HCT116 (cell line): ENCODE measurements around the gene TWIST1.

Source experiments
- CBX3 ChIP-seq: IDR thresholded peaks from 2 replicates; pipeline ENCODE4 v1.6.1; 2012; ENCODE audit warnings: low read depth
- CTCF ChIP-seq, 3 experiments: fragments of 200-600 bp in 1 of 3; sonication (generic) in 1 of 3; IDR thresholded peaks in 2 of 3; conservative IDR thresholded peaks in 1 of 3; 2 replicates each; pipeline ENCODE4 v1.5.1; 2012 to 2017; ENCODE audit warnings: low read depth in 2 of 3, low read length in 2 of 3, antibody characterized with exemption in 1 of 3, borderline replicate concordance in 1 of 3, control low read depth in 1 of 3, mild to moderate bottlenecking in 1 of 3, mixed read lengths in 1 of 3, mixed run types in 1 of 3, moderate library complexity in 1 of 3; ENCODE audit not compliant: insufficient read depth in 1 of 3
- ELF1 ChIP-seq: IDR thresholded peaks from 2 replicates; pipeline ENCODE4 v1.6.1; 2012; ENCODE audit warnings: low read depth, borderline replicate concordance
- EZH2phosphoT487 ChIP-seq: fragments of 200-600 bp; IDR thresholded peaks from 2 replicates; pipeline ENCODE4 v1.6.1; 2018; ENCODE audit warnings: antibody characterized with exemption, borderline replicate concordance
- MAX ChIP-seq: IDR thresholded peaks from 2 replicates; pipeline ENCODE4 v1.6.1; 2012
- POLR2AphosphoS5 ChIP-seq: IDR thresholded peaks from 2 replicates; pipeline ENCODE4 v1.6.1; 2011; ENCODE audit warnings: mild to moderate bottlenecking, low read depth, low read length, moderate library complexity
- RAD21 ChIP-seq: IDR thresholded peaks from 2 replicates; pipeline ENCODE4 v1.6.1; 2012; ENCODE audit warnings: low read depth, mild to moderate bottlenecking
- REST ChIP-seq: IDR thresholded peaks from 2 replicates; pipeline ENCODE4 v1.6.1; 2012; ENCODE audit warnings: low read depth
- SIN3A ChIP-seq: IDR thresholded peaks from 2 replicates; pipeline ENCODE4 v1.6.1; 2012; ENCODE audit warnings: low read depth
- SP1 ChIP-seq: IDR thresholded peaks from 2 replicates; pipeline ENCODE4 v1.6.1; 2012; ENCODE audit warnings: low read depth
- YY1 ChIP-seq: IDR thresholded peaks from 2 replicates; pipeline ENCODE4 v1.6.1; 2011; ENCODE audit warnings: low read length, low read depth, moderate library complexity, mild to moderate bottlenecking; ENCODE audit not compliant: insufficient replicate concordance; ENCODE audit errors: extremely low read depth
- ZFX ChIP-seq: fragments of 450-650 bp; IDR thresholded peaks from 2 replicates; pipeline ENCODE4 v1.6.1; 2017
- ZNF274 ChIP-seq: fragments of 200-500 bp; sonication (Bioruptor generic); IDR thresholded peaks from 2 replicates; pipeline ENCODE4 v1.6.1; 2014; ENCODE audit warnings: mild to moderate bottlenecking, low read depth, low read length, inconsistent platforms

- TF ChIP-seq RAD21 (no peak), CTCF (IDR thresholded peaks at IDR 0.05 in 2 of 3, conservative IDR thresholded peaks at IDR 0.05 in 1 of 3; ENCODE audit: borderline replicate concordance in 1 of 3, insufficient read depth in 1 of 3, low read depth in 2 of 3, low read length in 2 of 3) (no peak), ZNF274 (no peak), MAX (no peak), POLR2AphosphoS5 (no peak), REST (no peak), YY1 (no peak), ZFX (no peak), SP1 (no peak), EZH2phosphoT487 (no peak), CBX3 (no peak), SIN3A (no peak), ELF1 (no peak)
Measured at GRCh38 chr7:19114551-19114855, 2.9 kb downstream of the TWIST1 start.
